ENCODE measurements around the gene CCDC107. TPM values are rescaled to one million over a fixed set of nuclear protein-coding genes. Genes with fewer than 3 reads are reported as not detected.
"Not testable (repeated sequence)": the region's sequence is repeated elsewhere in the genome, so short reads cannot be mapped to it uniquely, and the experiment has no call there.

The CCDC107 gene
- polyA plus RNA-seq, 1 experiment, result 11.8 TPM

DNA sequence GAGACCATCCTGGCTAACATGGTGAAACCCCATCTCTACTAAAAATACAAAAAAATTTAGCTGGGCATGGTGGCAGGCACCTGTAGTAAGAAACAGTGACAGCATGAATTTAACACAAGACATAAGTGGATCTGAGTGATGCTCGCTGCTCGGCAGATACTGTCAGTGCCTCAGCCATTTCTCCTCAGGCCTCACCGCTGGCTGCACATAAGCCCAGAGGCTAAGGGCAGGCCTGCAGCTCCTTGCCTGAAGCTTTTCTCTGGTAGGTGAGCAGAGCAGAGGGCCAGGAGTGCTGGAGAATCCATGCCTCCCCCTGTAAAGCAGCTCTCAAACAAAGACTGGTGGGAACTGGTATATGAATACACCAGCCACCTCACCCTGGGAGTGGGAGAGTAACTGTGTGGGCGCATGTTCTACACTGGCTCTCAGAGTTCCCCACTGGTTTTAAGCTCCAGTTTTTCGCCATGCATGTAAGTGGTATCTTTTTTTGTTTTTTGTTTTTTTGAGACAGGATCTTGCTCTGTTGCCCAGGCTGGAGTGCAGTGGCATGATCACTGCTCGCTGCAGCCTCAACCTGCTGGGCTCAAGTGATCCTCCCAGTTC, 29.6 kb upstream of the CCDC107 start:
- POLR2A ChIA-PET, result no interaction called here
- no peak overlapping the region for H3K4me3 ChIP-seq (ENCODE audit: low read depth, low read length)
- H3K9me3 ChIP-seq (ENCODE audit: control insufficient read depth, insufficient read depth, low read length), result no peaks in the 10 kb centered on the region
- CTCF ChIA-PET, result interaction anchor here (0.7 to 2.1 kb wide), 3 partner anchors 19 to 29 kb away, joined by 3 to 10 read pairs (median 4); partner anchors contain the start of genes CCDC107 and RMRP
- no peak for DNase-seq (ENCODE audit: low read depth, low spot score)
- H3K27ac ChIP-seq (ENCODE audit: low read depth, low read length), result no peak overlapping the region
- TF ChIP-seq, protein P1, sequence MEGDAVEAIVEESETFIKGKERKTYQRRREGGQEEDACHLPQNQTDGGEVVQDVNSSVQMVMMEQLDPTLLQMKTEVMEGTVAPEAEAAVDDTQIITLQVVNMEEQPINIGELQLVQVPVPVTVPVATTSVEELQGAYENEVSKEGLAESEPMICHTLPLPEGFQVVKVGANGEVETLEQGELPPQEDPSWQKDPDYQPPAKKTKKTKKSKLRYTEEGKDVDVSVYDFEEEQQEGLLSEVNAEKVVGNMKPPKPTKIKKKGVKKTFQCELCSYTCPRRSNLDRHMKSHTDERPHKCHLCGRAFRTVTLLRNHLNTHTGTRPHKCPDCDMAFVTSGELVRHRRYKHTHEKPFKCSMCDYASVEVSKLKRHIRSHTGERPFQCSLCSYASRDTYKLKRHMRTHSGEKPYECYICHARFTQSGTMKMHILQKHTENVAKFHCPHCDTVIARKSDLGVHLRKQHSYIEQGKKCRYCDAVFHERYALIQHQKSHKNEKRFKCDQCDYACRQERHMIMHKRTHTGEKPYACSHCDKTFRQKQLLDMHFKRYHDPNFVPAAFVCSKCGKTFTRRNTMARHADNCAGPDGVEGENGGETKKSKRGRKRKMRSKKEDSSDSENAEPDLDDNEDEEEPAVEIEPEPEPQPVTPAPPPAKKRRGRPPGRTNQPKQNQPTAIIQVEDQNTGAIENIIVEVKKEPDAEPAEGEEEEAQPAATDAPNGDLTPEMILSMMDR (IDR thresholded peaks at IDR 0.05; ENCODE audit: low read depth, low read length), result no peak
- peaks cover 5% of the 10 kb centered on the region for H3K27me3 ChIP-seq (ENCODE audit: control insufficient read depth, insufficient read depth, low read length)

GRCh38 chr9:35629597-35629996, 28.5 kb upstream of the CCDC107 start:
- Histone ChIP-seq H3K9me3 (ENCODE audit: control insufficient read depth, insufficient read depth, low read length) (no peaks in the 10 kb centered on the region), H3K4me3 (ENCODE audit: low read depth, low read length) (no peak overlapping the region), H3K27ac (ENCODE audit: low read depth, low read length) (no peak overlapping the region), H3K27me3 (ENCODE audit: control insufficient read depth, insufficient read depth, low read length) (peaks cover 5% of the 10 kb centered on the region)
- TF ChIP-seq, protein P1 (IDR thresholded peaks at IDR 0.05; ENCODE audit: low read depth, low read length), result no peak
- CTCF ChIA-PET, result interaction anchor here (0.6 to 2.1 kb wide), 3 partner anchors 17 to 140 kb away, joined by 3 to 10 read pairs (median 4); partner anchors contain the start of gene RUSC2
- no peak for DNase-seq (ENCODE audit: low read depth, low spot score)
- POLR2A ChIA-PET, result no interaction called here

GRCh38 chr9:35635730-35636129, 22.4 kb upstream of the CCDC107 start:
- ChIA-PET CTCF (interaction anchor here (1.0 to 1.2 kb wide), 2 partner anchors 11 to 32 kb away, joined by 3 read pairs; no protein-coding TSS in a partner anchor), POLR2A (no interaction called here)
- Histone ChIP-seq H3K9me3 (ENCODE audit: control insufficient read depth, insufficient read depth, low read length) (no peaks in the 10 kb centered on the region), H3K27ac (ENCODE audit: low read depth, low read length) (no peak overlapping the region), H3K27me3 (ENCODE audit: control insufficient read depth, insufficient read depth, low read length) (no peaks in the 10 kb centered on the region), H3K4me3 (ENCODE audit: low read depth, low read length) (no peak overlapping the region)
- no peak for DNase-seq (ENCODE audit: low read depth, low spot score)
- TF ChIP-seq, protein P1 (IDR thresholded peaks at IDR 0.05; ENCODE audit: low read depth, low read length), result no peak

GRCh38 chr9:35636135-35636876, 21.8 kb upstream of the CCDC107 start:
- TF ChIP-seq, protein P1 (IDR thresholded peaks at IDR 0.05; ENCODE audit: low read depth, low read length), result no peak
- ChIA-PET POLR2A (no interaction called here), CTCF (interaction anchor here (1.2 kb wide), 1 partner anchor 11 kb away, joined by 3 read pairs; no protein-coding TSS in a partner anchor)
- DNase-seq (ENCODE audit: low read depth, low spot score), result no peak
- Histone ChIP-seq H3K27me3 (ENCODE audit: control insufficient read depth, insufficient read depth, low read length) (no peaks in the 10 kb centered on the region), H3K4me3 (ENCODE audit: low read depth, low read length) (no peak overlapping the region), H3K27ac (ENCODE audit: low read depth, low read length) (no peak overlapping the region), H3K9me3 (ENCODE audit: control insufficient read depth, insufficient read depth, low read length) (no peaks in the 10 kb centered on the region)

DNA sequence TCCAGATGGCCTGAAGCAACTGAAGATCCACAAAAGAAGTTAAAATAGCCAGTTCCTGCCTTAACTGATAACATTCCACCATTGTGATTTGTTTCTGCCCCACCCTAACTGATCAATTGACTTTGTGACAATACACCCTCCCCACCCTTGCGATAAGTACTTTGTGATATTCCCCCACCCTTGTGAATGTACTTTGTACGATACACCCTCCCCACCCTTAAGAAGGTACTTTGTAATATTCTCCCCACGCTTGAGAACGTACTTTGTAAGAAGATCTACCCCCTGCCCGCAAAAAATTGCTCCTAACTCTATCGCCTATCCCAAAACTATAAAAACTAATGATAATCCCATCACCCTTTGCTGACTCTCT, 21.2 kb upstream of the CCDC107 start:
- H3K27me3 ChIP-seq (ENCODE audit: control insufficient read depth, insufficient read depth, low read length); CTCF ChIA-PET; H3K4me3 ChIP-seq (ENCODE audit: low read depth, low read length); POLR2A ChIA-PET; H3K27ac ChIP-seq (ENCODE audit: low read depth, low read length); DNase-seq (ENCODE audit: low read depth, low spot score); H3K9me3 ChIP-seq (ENCODE audit: control insufficient read depth, insufficient read depth, low read length): not testable (repeated sequence)

DNA sequence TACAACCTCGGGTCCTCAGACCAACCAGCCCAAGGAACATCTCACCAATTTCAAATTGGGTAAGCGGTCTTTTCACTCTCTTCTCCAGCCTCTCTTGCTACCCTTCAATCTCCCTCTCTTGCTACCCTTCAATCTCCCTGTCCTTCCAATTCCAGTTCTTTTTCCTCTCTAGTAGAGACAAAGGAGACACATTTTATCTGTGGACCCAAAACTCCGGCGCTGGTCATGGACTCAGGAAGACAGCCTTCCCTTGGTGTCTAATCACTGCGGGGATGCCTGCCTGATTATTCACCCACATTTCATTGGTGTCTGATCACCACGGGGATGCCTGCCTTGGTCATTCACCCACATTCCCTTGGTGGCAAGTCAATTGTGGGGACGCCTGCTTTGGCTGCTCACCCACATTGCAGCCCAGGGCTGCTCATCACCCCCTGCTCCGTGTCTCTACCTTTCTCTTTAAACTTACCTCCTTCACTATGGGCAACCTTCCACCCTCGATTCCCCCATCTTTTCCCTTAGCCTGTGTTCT, 20.6 kb upstream of the CCDC107 start:
- CTCF ChIA-PET; H3K27me3 ChIP-seq (ENCODE audit: control insufficient read depth, insufficient read depth, low read length); H3K9me3 ChIP-seq (ENCODE audit: control insufficient read depth, insufficient read depth, low read length); DNase-seq (ENCODE audit: low read depth, low spot score); POLR2A ChIA-PET; H3K27ac ChIP-seq (ENCODE audit: low read depth, low read length); H3K4me3 ChIP-seq (ENCODE audit: low read depth, low read length): not testable (repeated sequence)

GRCh38 chr9:35638751-35639150, 19.3 kb upstream of the CCDC107 start:
- not testable (repeated sequence) for H3K27me3 ChIP-seq (ENCODE audit: control insufficient read depth, insufficient read depth, low read length); DNase-seq (ENCODE audit: low read depth, low spot score); H3K27ac ChIP-seq (ENCODE audit: low read depth, low read length); H3K4me3 ChIP-seq (ENCODE audit: low read depth, low read length); H3K9me3 ChIP-seq (ENCODE audit: control insufficient read depth, insufficient read depth, low read length)
- ChIA-PET CTCF (interaction anchor here (1.0 kb wide), 1 partner anchor 35 kb away, joined by 3 read pairs; no protein-coding TSS in a partner anchor), POLR2A (interaction anchor here (0.7 kb wide), 1 partner anchor 807 kb away, joined by 3 read pairs; no protein-coding TSS in a partner anchor)

DNA sequence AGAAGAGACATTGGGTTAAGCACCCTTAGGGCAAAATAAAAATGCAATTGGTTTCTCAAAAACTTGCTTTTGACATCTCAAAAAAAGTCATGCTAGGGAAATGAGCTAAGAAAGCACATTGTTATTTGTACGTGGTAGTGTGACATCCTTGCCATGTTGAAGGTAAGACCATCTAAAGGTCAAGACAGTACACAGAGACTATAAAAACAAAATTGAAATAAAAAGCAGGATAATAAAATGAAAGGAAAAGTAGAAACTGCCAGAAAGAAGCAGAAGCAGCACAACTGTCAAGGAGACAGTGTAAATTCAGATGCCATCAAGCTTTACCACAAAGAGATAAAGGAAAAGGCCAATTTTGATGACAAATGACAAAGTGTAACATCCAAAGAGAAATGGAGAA, 18.9 kb upstream of the CCDC107 start:
- POLR2A ChIA-PET, result interaction anchor here (0.7 kb wide), 1 partner anchor 806 kb away, joined by 3 read pairs; no protein-coding TSS in a partner anchor
- CTCF ChIA-PET, result interaction anchor here (1.0 to 1.1 kb wide), 2 partner anchors 19 to 36 kb away, joined by 3 read pairs; partner anchors contain the start of genes CCDC107 and RMRP

More for the DNA sequence above, 18.9 kb upstream of the CCDC107 start:
- H3K27me3 ChIP-seq (ENCODE audit: control insufficient read depth, insufficient read depth, low read length); DNase-seq (ENCODE audit: low read depth, low spot score); H3K9me3 ChIP-seq (ENCODE audit: control insufficient read depth, insufficient read depth, low read length); H3K27ac ChIP-seq (ENCODE audit: low read depth, low read length); H3K4me3 ChIP-seq (ENCODE audit: low read depth, low read length): not testable (repeated sequence)

All from AG04450 (cell line).